ENCODE data around the gene PRKCQ.

DNA sequence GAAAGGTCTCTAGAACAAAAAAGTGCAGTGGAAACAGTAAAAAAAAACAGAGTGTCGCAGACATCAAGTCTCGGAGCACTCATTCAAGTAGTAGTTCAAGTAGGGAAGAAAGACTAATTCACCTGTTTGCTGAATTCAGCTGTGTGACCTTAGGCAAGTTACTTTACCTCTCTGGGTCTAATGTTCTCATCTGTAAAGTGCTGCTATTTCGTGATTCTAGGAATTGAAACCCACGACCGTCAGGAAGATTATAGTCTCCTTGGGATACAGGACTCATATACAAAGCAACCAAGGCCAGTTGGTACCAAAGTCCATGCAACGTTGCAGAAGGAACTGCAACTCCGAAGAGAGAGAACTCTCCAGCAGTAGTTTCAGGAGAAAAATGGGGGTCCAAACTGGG lies 26.1 kb downstream of the PRKCQ start:
- TF ChIP-seq, protein P1, sequence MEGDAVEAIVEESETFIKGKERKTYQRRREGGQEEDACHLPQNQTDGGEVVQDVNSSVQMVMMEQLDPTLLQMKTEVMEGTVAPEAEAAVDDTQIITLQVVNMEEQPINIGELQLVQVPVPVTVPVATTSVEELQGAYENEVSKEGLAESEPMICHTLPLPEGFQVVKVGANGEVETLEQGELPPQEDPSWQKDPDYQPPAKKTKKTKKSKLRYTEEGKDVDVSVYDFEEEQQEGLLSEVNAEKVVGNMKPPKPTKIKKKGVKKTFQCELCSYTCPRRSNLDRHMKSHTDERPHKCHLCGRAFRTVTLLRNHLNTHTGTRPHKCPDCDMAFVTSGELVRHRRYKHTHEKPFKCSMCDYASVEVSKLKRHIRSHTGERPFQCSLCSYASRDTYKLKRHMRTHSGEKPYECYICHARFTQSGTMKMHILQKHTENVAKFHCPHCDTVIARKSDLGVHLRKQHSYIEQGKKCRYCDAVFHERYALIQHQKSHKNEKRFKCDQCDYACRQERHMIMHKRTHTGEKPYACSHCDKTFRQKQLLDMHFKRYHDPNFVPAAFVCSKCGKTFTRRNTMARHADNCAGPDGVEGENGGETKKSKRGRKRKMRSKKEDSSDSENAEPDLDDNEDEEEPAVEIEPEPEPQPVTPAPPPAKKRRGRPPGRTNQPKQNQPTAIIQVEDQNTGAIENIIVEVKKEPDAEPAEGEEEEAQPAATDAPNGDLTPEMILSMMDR (IDR thresholded peaks at IDR 0.05), result no peak
- TF ChIP-seq POLR2A (IDR thresholded peaks at IDR 0.05), result no peak

Measured in uterus (tissue), 2 donors.